Measurements from ENCODE around the gene CCDC89.
"Not testable (repeated sequence)": the region's sequence is repeated elsewhere in the genome, so short reads cannot be mapped to it uniquely, and the experiment has no call there.

CCDC89 gene

DNA sequence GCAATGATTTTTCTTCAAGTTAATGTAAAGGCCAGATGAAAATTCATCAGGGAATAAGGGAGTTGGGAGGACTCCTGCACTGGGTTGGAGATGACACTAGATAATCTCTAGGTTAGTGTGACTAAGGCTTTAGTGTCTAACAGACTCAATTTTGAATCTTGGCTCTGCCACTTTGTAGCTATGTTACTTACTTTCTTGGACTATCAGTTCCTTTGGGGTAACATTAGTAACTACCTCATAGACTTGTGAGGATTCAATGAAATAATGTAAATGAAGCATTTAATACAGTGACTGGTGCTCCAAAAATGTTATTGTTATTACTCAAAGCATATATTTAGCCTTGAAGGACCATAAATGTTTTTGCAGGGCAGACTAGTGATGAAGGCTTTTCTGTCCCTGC is 9.6 kb upstream of the CCDC89 start:
- intact Hi-C loops (cut with DNase I), result loop anchor here (2.0 kb wide), 1 partner anchor 159 kb away; the partner anchor contains the start of gene CCDC83
- no peak for DNase-seq

DNA sequence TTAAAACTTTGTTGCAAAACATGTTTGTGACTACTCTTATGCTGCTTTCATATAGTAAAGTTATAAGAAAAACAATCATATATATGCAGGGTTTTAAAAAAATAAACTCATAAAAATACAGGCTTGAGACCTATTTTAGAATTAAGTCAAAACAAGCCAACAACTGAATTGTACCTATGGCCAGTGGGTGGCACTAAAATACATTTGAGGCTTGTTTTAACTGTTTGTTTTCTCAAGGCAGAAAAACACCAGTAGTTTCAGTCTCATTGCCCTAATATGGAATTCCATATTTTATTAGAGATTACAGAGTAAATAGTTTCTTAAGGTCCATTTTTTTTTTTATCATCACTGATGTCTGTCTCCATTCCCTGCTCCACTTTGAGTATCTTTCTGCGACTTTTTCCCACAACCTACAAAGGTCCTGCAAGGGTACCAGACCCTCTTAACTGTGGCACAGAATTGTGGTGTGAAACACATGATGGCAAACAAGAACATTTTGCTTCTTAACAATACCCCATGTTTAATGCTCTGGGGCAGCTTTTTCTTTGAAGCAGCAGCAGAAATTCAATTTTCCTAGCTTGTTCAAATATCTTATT is 8.5 kb upstream of the CCDC89 start:
- intact Hi-C loops (cut with DNase I), result loop anchor here (2.0 to 5.0 kb wide), 2 partner anchors 133 to 160 kb away; partner anchors contain the start of gene CCDC83
- DNase-seq, result peak in 1 of 10 donors; percentile 20

- DNase-seq, result peak in 4 of 10 donors; percentile 12 to 83 (median 44)
Measured at GRCh38 chr11:85685125-85685819, 723 bp downstream of the CCDC89 start.

DNA sequence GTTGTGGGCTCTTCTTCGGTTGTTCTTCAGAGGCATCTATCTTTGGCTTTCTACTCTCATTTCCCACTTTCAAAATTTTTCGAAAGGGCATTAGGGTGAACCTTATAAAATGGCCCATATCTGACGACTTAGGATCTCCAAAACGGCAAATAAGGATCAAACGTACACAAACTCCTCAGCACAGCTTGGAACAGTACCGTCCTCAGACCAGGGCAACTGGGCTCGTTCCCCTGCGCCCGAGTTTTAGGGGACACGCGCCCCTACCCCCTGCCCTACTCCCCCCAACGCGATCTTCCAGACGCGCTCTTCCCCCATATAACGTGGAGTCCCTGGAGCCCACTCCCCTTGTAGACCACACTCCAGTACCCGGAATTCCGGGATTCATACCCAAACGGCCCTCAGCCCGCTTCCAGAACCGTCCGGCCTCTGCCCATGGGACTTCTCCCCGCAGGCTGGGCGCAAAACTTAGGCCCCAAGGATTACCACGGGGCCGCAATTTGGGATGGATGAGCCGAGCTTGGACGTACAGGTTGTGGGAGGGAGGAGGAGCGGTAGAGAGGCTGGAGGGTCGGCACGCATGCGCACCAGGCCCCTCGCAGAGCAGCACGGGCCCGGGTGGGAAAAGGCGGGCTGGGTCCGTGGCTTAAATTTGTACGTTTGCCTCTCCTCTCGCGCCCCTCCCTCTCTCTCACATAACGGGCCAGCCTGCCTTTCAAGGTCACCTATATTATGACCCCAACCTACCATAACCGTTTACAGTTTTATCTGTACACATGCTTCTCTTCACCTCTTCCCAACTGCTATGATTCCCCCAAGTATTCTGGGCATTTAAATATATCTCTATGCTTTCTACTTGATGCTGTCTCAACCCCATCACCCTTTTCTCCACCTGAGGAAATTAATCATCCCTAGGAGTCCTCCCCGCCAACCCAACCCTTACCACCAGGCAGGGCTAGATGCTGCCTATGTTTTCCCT is 3.4 kb downstream of the CCDC89 start:
- intact Hi-C loops (cut with DNase I), result no loop called here
- DNase-seq, result peak; percentile 45 to 95 (median 70)

More at GRCh38 chr11:85685125-85685819, 723 bp downstream of the CCDC89 start:
- intact Hi-C loops (cut with DNase I), result no loop called here

DNA sequence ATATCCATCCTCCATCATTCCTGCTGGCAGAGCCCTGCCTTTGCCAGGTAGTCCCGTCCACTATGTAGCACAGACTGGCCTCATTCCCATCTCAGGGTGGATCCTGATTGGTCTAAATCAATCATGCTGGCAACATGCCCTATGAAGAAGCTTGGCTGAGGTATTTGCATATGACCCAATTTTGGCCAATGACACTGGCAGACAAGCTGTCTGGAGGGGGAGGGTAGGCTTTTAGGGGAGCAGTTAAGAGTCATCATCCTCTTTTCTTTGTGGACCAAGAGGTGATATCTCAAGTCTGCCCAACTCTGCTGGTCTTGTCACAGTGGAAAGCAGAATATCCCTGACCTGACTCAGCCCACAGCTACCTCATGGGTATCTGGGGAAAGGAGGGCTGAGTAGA is 5.1 kb downstream of the CCDC89 start:
- intact Hi-C loops (cut with DNase I), result no loop called here
- no peak for DNase-seq

DNA sequence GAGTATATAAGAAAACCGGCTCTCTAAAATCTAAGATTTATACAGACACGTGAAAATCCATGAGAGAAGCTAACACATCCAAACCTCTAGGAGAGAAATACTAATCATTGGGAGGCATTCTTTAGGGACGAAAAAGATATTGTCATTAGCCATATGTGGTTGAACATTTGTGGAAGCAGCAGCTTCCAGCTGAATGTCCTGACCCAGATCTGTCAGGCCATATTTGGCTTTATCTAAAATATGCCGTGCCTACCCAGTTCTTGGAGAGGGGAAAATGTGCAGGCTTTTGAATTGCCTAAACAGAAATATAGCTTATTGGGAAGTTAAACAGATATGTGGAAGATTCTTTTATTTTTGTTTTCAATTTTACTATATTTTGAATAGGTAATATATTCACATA is 6.4 kb downstream of the CCDC89 start:
- intact Hi-C loops (cut with DNase I), result no loop called here
- no peak for DNase-seq

DNA sequence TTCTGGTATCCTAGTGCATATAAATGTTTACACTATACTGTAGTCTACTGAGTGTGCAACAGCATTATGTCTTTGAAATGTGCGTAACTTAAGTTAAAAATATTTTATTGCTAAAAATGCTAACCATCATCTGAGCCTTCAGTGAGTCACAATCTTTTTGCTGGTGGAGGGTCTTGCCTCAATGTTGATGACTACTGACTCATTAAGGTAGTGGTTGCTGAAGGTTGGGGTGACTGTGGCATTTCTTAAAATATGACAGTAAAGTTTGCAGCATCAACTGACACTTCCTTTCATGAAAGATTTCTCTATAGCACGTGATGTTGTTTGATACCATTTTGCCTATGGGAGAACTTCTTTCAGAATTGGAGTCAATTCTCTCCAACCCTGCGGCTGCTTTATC is 12.6 kb downstream of the CCDC89 start:
- intact Hi-C loops (cut with DNase I), result no loop called here
- DNase-seq, result no peak

GRCh38 chr11:85672105-85672902 is 13.7 kb downstream of the CCDC89 start:
- intact Hi-C loops (cut with DNase I), result no loop called here
- peak in 1 of 10 donors; percentile 34 for DNase-seq

DNA sequence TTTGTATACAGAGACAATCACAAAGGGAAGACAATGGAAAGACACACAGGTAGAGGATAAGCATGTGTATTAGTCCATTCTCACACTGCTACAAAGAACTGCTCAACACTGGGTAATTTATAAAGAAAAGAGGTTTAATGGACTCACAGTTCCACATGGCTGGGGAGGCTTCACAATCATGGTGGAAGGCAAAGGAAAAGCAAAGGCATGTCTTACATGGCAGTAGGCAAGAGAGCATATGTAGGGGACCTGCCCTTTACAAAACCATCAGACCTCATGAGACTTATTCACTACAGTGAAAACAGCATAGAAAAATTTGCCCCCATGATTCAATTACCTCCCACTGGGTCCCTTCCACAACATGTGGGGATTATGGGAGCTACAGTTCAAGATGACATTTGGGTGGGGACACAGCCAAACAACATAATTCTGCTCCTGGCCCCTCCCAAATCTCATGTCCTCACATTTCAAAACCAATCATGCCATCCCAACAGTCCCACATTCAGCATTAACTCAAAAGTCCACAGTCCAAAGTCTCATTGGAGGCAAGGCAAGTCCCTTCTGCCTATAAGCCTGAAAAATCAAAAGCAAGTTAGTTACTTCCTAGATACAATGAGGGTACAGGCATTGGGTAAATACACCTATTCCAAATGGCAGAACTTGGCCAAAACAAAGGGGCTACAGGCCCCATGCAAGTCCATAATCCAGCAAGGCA is 14.9 kb downstream of the CCDC89 start:
- DNase-seq; intact Hi-C loops (cut with DNase I): not testable (repeated sequence)

GRCh38 chr11:85668157-85668556 is 17.8 kb downstream of the CCDC89 start:
- intact Hi-C loops (cut with DNase I), result loop anchor here (10.0 kb wide), 1 partner anchor 637 kb away; the partner anchor contains the start of gene HIKESHI
- DNase-seq, result no peak

DNA sequence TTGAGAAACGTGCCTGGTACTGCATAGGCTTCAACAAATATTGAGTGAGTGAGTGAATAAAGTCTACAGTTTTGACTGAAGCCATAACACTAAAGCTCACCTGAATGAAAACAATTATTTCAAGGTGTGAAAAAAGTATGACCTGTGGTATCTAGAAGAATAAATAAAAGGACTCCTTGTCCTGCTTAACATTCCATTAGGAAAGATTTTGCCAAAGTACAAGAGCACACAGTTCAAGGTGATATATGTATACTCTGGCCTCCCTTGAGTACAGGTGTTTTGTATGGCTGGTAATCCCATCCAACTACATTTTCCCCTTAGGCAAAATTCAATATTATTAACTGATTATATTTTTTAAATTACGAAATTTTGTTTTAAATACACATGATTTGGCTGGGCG is 19.3 kb downstream of the CCDC89 start:
- intact Hi-C loops (cut with DNase I), result loop anchor here (10.0 kb wide), 1 partner anchor 638 kb away; the partner anchor contains the start of gene HIKESHI
- no peak for DNase-seq

GRCh38 chr11:85665733-85666132 is 20.3 kb downstream of the CCDC89 start:
- intact Hi-C loops (cut with DNase I), result loop anchor here (2.0 to 10.0 kb wide), 2 partner anchors 19 to 639 kb away; partner anchors contain the start of genes HIKESHI and TMEM126A
- no peak for DNase-seq

DNA sequence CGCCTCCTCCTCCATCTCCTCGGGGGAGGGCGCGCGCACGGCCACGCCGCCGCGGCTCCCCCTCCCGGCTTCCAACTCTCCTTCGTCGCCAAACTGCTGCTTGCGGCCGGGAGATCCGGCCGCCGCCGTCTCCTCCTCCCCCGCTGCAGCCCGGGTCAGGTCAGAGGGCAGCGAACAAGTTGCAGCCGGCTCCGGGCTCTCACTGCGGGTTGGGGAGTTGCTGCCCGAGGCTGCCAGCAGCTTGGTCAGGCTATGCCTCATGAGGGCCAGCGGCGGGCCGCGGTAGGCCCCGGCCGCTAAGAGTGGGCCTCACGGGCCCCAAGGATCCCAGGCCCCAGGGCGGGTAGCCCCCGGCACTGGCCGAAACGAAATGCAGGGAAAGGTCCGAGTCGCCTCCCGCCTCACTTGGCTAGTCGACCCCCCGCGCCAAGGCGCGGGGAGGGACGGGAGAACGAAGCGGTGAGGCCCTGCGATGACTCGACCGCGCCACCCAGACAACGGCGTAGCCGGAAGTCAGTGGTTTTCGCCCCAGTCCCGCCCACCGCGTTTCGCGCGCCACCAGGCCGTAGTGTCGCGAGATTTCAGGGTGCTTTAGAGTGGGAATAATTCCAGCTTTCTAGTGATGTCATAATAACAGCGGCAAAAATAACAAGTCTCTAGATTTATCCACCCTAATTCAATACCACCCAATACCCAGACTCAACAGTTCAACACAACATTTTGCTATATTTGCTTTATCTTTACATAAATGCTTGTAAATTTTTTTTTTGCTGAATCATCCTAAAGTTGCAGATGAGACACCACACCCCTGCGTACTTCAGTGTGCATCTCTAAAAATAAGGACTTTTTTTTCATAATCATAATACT is 21.1 kb downstream of the CCDC89 start, which contains the start of gene CREBZF:
Gene CREBZF (minus strand): TSS at position 515 of the 867 bp plus-strand sequence. CDS start 254 bp downstream, at position 261.
- intact Hi-C loops (cut with DNase I), result loop anchor here (1.0 to 10.0 kb wide), 4 partner anchors 18 to 640 kb away; partner anchors contain the start of genes HIKESHI, TMEM126A and TMEM126B
- peak; percentile 91 to 99 (median 94) for DNase-seq

- DNase-seq, result peak; percentile 72 to 97 (median 84)
- intact Hi-C loops (cut with DNase I), result loop anchor here (1.0 to 10.0 kb wide), 4 partner anchors 17 to 641 kb away; partner anchors contain the start of genes HIKESHI, TMEM126A and TMEM126B
Measured at GRCh38 chr11:85663753-85664614, 22.0 kb downstream of the CCDC89 start.

DNA sequence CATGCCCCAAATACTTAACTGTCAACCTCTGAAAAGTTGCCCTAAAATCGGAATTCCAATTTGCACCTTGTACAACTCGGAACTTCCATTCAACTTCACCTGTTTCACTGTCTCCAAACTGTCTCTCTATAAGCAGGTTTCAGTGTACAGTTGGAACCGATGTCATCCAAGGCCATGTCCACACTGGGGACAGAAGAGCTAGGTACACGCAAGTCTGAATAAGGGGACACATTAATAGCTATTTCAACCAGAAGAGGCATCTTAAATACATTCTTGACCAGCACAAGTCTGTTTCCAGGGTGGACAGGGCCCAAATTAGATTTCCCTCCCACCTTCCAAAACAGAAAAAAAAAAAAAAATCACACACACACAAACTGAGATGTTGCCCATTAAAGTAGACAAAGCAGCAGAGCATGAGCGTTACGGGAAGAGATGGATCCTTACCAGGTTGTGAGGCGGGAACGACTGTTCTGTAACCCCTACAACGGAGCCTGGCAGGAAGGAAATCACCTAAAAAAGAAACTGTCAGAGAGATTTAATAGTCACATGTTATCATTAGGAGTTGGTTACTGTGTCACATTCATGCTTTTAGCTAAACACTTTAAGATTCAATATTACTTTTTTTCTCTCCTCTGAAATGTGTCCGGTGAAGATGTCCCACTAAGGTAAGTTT is 22.8 kb downstream of the CCDC89 start:
- intact Hi-C loops (cut with DNase I), result loop anchor here (5.0 to 10.0 kb wide), 2 partner anchors 66 to 642 kb away; partner anchors contain the start of gene HIKESHI
- no peak for DNase-seq

All from posterior cingulate gyrus (tissue), 11 donors.